WTC11 (cell line): ENCODE measurements around the gene PTPN4. TPM values are rescaled to one million over a fixed set of nuclear protein-coding genes. Genes with fewer than 3 reads are reported as not detected.

Source experiments
- ATAC-seq: fragments of 200-7000 bp; cut with Tn5 transposase; 2 replicates; pipeline ENCODE4 v1.10.0; 2021; ENCODE audit warnings: mild to moderate bottlenecking, moderate library complexity
- CTCF ChIA-PET: fragments of 300-600 bp; sonication (Branson Sonifier 250); formaldehyde crosslinking; loops from one replicate; lab custom pipeline; 2021; ENCODE audit warnings: antibody characterized with exemption; lab: Charles Lee
- POLR2A ChIA-PET: fragments of 350-600 bp; sonication (Branson Sonifier 250); formaldehyde crosslinking; loops from one replicate; lab custom pipeline; 2021; ENCODE audit warnings: antibody characterized with exemption; lab: Charles Lee
- DNase-seq: peaks from one replicate; pipeline ENCODE4 v3.0.0; 2021; ENCODE audit warnings: low spot score
- H3K27ac Mint-ChIP-seq: 2 replicates; pipeline ENCODE4 v1.8.0; 2021; ENCODE audit warnings: mixed read lengths
- H3K27me3 Mint-ChIP-seq: 2 replicates; pipeline ENCODE4 v1.8.0; 2021; ENCODE audit warnings: low read depth, mild to moderate bottlenecking, moderate library complexity, mixed read lengths
- H3K36me3 Mint-ChIP-seq: 2 replicates; pipeline ENCODE4 v1.8.0; 2021; ENCODE audit warnings: mixed read lengths
- H3K4me1 Mint-ChIP-seq: 2 replicates; pipeline ENCODE4 v1.8.0; 2022; ENCODE audit warnings: mixed read lengths
- H3K4me3 Mint-ChIP-seq: 2 replicates; pipeline ENCODE4 v1.8.0; 2021; ENCODE audit warnings: mild to moderate bottlenecking, moderate library complexity, mixed read lengths
- H3K9me3 Mint-ChIP-seq: 2 replicates; pipeline ENCODE4 v1.8.0; 2021; ENCODE audit warnings: mixed read lengths
- CREM ChIP-seq: sonication (generic); formaldehyde crosslinking; IDR thresholded peaks from 2 replicates; pipeline ENCODE4 v1.8.1; 2022; ENCODE audit warnings: mild to moderate bottlenecking, missing genetic modification reagents, moderate library complexity
- ESRRA ChIP-seq: sonication (generic); formaldehyde crosslinking; IDR thresholded peaks from 2 replicates; pipeline ENCODE4 v1.8.1; 2022; ENCODE audit warnings: mild to moderate bottlenecking, missing genetic modification reagents, borderline replicate concordance
- GTF2I ChIP-seq: fragments of 250-450 bp; sonication (Bioruptor Pico); conservative IDR thresholded peaks from 2 replicates; pipeline ENCODE4 v1.4.0; 2021; ENCODE audit warnings: mild to moderate bottlenecking
- KAT7 ChIP-seq: sonication (generic); formaldehyde crosslinking; IDR thresholded peaks from 2 replicates; pipeline ENCODE4 v1.8.1; 2023; ENCODE audit warnings: missing genetic modification reagents, mild to moderate bottlenecking, borderline replicate concordance
- MYBL2 ChIP-seq: sonication (generic); formaldehyde crosslinking; IDR thresholded peaks from 2 replicates; pipeline ENCODE4 v1.8.1; 2023; ENCODE audit warnings: mild to moderate bottlenecking, moderate library complexity, missing genetic modification reagents
- SMAD4 ChIP-seq: sonication (generic); formaldehyde crosslinking; IDR thresholded peaks from 2 replicates; pipeline ENCODE4 v1.8.0; 2022; ENCODE audit warnings: mild to moderate bottlenecking, missing genetic modification reagents
- SOX15 ChIP-seq: fragments of 250-450 bp; sonication (Bioruptor Pico); IDR thresholded peaks from 2 replicates; pipeline ENCODE4 v1.9.0; 2021; ENCODE audit warnings: mild to moderate bottlenecking
- SP1 ChIP-seq: sonication (generic); formaldehyde crosslinking; conservative IDR thresholded peaks from 2 replicates; pipeline ENCODE4 v1.8.1; 2022; ENCODE audit warnings: missing genetic modification reagents
- total RNA-seq: library from RNA; stranded (reverse); gene quantifications from 3 replicates; pipeline ENCODE4 v1.2.3, GENCODE V29; 2021
- TF ChIP-seq, protein P1 (sequence below): sonication (generic); formaldehyde crosslinking; IDR thresholded peaks from 2 replicates; pipeline ENCODE4 v1.8.1; 2022; ENCODE audit warnings: missing genetic modification reagents, borderline replicate concordance
- TF ChIP-seq, protein P2 (sequence below): sonication (generic); formaldehyde crosslinking; IDR thresholded peaks from 2 replicates; pipeline ENCODE4 v1.8.1; 2023; ENCODE audit warnings: mild to moderate bottlenecking, moderate library complexity, missing genetic modification reagents
- TF ChIP-seq, protein P3 (sequence below): sonication (generic); formaldehyde crosslinking; IDR thresholded peaks from 2 replicates; pipeline ENCODE4 v1.8.1; 2023; ENCODE audit warnings: mild to moderate bottlenecking, missing genetic modification reagents, moderate library complexity
- TF ChIP-seq, protein P4 (sequence below): sonication (generic); formaldehyde crosslinking; IDR thresholded peaks from 2 replicates; pipeline ENCODE4 v1.8.1; 2023; ENCODE audit warnings: mild to moderate bottlenecking, missing genetic modification reagents, moderate library complexity
- TF ChIP-seq, protein P5 (sequence below): fragments of 250-450 bp; sonication (Bioruptor Pico); IDR thresholded peaks from 2 replicates; pipeline ENCODE4 v1.9.0; 2021; ENCODE audit warnings: mild to moderate bottlenecking
- TF ChIP-seq, protein P6 (sequence below): sonication (generic); formaldehyde crosslinking; IDR thresholded peaks from 2 replicates; pipeline ENCODE4 v1.8.0; 2022; ENCODE audit warnings: missing genetic modification reagents
- TF ChIP-seq, protein P7 (sequence below): sonication (generic); formaldehyde crosslinking; IDR thresholded peaks from 2 replicates; pipeline ENCODE4 v1.8.1; 2022; ENCODE audit warnings: mild to moderate bottlenecking, moderate library complexity, missing genetic modification reagents
- TF ChIP-seq, protein P8 (sequence below): sonication (generic); formaldehyde crosslinking; IDR thresholded peaks from 2 replicates; pipeline ENCODE4 v1.8.1; 2023; ENCODE audit warnings: mild to moderate bottlenecking, missing genetic modification reagents
- TF ChIP-seq, protein P9 (sequence below): sonication (generic); formaldehyde crosslinking; conservative IDR thresholded peaks from 2 replicates; pipeline ENCODE4 v1.8.1; 2023; ENCODE audit warnings: mild to moderate bottlenecking, low read depth, missing genetic modification reagents, moderate library complexity

Gene PTPN4
- total RNA-seq, 1 experiment from 2014 or later = 85.8 TPM

DNA sequence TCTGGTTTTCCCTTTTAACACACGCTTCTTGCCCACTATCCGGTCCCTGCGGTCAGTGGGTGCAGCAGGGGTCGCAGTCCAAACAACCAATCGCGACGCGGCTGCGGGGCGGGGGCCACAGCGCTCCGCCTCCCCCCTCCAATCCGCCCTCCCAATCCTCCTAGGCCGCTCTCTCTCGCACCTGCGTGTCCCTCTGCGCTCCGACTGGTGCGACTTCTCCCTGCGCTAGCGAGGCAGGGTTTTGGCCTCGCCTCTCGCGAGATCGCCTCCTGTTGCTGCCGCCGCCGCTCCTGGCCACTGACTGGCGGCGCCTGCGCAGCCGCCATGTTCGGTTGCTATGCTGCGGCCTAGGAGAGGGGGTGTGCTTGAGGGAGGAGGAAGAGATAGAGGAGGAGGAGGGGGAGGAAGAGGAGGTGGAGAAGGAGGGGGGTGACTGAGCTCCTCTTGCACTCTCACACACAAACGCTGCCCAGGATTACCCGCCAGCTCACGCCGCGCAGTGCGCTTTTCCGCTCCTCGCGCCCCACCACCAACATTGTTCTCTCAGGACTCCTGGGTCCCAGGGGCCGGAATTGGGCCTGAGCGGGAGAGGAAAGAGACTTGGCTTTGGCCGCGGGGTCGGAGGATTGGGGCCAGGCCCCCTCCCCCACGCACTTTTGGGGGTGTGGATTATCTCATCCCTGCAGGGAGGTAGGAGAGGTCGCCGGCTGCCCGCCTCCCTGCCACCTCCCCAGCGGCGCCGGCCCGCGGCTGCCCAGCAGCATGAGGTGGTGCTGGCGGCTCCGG is at the start of gene PTPN4 (continued):
- TF ChIP-seq, protein P1, sequence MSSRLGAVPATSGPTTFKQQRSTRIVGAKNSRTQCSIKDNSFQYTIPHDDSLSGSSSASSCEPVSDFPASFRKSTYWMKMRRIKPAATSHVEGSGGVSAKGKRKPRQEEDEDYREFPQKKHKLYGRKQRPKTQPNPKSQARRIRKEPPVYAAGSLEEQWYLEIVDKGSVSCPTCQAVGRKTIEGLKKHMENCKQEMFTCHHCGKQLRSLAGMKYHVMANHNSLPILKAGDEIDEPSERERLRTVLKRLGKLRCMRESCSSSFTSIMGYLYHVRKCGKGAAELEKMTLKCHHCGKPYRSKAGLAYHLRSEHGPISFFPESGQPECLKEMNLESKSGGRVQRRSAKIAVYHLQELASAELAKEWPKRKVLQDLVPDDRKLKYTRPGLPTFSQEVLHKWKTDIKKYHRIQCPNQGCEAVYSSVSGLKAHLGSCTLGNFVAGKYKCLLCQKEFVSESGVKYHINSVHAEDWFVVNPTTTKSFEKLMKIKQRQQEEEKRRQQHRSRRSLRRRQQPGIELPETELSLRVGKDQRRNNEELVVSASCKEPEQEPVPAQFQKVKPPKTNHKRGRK (CRISPR knock-in tag) = no peak
- TF ChIP-seq, protein P2, sequence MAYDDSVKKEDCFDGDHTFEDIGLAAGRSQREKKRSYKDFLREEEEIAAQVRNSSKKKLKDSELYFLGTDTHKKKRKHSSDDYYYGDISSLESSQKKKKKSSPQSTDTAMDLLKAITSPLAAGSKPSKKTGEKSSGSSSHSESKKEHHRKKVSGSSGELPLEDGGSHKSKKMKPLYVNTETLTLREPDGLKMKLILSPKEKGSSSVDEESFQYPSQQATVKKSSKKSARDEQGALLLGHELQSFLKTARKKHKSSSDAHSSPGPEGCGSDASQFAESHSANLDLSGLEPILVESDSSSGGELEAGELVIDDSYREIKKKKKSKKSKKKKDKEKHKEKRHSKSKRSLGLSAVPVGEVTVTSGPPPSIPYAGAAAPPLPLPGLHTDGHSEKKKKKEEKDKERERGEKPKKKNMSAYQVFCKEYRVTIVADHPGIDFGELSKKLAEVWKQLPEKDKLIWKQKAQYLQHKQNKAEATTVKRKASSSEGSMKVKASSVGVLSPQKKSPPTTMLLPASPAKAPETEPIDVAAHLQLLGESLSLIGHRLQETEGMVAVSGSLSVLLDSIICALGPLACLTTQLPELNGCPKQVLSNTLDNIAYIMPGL (CRISPR knock-in tag) = peak; percentile 85
- TF ChIP-seq, protein P3, sequence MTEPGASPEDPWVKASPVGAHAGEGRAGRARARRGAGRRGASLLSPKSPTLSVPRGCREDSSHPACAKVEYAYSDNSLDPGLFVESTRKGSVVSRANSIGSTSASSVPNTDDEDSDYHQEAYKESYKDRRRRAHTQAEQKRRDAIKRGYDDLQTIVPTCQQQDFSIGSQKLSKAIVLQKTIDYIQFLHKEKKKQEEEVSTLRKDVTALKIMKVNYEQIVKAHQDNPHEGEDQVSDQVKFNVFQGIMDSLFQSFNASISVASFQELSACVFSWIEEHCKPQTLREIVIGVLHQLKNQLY (CRISPR knock-in tag) = no peak
- TF ChIP-seq, all 79 proteins: peak for 23

DNA sequence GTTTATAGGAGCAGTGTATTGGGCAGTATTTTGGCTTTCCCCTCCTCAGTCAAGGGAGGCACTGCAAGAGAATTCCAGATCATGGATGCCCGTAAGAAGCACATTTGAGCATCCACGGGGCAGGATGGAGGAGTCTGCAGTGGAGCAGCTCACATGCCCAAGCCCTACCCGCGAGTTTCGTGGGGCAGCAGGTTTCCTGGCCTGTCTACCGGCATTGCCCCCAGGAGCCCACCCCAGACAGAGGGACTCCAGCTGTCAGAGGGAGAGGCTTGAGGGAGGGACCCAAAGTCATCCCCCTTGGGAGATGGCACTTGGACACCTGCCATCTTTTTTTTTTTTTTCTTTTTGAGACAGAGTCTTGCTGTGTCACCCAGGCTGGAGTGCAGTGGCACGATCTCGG is 49.4 kb upstream of the PTPN4 start:
- Mint-ChIP-seq H3K4me1 (no peaks in the 10 kb centered on the region), H3K4me3 (no peak overlapping the region), H3K36me3 (peaks cover under 1% of the 10 kb centered on the region; the same call in 1 of the 2 replicates), H3K27me3 (no peaks in the 10 kb centered on the region), H3K27ac (no peak overlapping the region), H3K9me3 (peaks cover under 1% of the 10 kb centered on the region)
- CTCF ChIA-PET = no interaction called here
- POLR2A ChIA-PET = no interaction called here
- DNase-seq = no peak
- no peak for ATAC-seq
- TF ChIP-seq GTF2I (CRISPR knock-in tag) = no peak
- TF ChIP-seq, protein P4, sequence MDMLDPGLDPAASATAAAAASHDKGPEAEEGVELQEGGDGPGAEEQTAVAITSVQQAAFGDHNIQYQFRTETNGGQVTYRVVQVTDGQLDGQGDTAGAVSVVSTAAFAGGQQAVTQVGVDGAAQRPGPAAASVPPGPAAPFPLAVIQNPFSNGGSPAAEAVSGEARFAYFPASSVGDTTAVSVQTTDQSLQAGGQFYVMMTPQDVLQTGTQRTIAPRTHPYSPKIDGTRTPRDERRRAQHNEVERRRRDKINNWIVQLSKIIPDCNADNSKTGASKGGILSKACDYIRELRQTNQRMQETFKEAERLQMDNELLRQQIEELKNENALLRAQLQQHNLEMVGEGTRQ (CRISPR knock-in tag) = no peak
- TF ChIP-seq, protein P5, sequence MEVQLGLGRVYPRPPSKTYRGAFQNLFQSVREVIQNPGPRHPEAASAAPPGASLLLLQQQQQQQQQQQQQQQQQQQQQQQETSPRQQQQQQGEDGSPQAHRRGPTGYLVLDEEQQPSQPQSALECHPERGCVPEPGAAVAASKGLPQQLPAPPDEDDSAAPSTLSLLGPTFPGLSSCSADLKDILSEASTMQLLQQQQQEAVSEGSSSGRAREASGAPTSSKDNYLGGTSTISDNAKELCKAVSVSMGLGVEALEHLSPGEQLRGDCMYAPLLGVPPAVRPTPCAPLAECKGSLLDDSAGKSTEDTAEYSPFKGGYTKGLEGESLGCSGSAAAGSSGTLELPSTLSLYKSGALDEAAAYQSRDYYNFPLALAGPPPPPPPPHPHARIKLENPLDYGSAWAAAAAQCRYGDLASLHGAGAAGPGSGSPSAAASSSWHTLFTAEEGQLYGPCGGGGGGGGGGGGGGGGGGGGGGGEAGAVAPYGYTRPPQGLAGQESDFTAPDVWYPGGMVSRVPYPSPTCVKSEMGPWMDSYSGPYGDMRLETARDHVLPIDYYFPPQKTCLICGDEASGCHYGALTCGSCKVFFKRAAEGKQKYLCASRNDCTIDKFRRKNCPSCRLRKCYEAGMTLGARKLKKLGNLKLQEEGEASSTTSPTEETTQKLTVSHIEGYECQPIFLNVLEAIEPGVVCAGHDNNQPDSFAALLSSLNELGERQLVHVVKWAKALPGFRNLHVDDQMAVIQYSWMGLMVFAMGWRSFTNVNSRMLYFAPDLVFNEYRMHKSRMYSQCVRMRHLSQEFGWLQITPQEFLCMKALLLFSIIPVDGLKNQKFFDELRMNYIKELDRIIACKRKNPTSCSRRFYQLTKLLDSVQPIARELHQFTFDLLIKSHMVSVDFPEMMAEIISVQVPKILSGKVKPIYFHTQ = no peak
- TF ChIP-seq, protein P6, sequence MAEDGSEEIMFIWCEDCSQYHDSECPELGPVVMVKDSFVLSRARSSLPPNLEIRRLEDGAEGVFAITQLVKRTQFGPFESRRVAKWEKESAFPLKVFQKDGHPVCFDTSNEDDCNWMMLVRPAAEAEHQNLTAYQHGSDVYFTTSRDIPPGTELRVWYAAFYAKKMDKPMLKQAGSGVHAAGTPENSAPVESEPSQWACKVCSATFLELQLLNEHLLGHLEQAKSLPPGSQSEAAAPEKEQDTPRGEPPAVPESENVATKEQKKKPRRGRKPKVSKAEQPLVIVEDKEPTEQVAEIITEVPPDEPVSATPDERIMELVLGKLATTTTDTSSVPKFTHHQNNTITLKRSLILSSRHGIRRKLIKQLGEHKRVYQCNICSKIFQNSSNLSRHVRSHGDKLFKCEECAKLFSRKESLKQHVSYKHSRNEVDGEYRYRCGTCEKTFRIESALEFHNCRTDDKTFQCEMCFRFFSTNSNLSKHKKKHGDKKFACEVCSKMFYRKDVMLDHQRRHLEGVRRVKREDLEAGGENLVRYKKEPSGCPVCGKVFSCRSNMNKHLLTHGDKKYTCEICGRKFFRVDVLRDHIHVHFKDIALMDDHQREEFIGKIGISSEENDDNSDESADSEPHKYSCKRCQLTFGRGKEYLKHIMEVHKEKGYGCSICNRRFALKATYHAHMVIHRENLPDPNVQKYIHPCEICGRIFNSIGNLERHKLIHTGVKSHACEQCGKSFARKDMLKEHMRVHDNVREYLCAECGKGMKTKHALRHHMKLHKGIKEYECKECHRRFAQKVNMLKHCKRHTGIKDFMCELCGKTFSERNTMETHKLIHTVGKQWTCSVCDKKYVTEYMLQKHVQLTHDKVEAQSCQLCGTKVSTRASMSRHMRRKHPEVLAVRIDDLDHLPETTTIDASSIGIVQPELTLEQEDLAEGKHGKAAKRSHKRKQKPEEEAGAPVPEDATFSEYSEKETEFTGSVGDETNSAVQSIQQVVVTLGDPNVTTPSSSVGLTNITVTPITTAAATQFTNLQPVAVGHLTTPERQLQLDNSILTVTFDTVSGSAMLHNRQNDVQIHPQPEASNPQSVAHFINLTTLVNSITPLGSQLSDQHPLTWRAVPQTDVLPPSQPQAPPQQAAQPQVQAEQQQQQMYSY (CRISPR knock-in tag) = no peak
- TF ChIP-seq SOX15 (CRISPR knock-in tag) = no peak
- no peak for TF ChIP-seq SP1 (CRISPR knock-in tag)
- TF ChIP-seq, protein P7, sequence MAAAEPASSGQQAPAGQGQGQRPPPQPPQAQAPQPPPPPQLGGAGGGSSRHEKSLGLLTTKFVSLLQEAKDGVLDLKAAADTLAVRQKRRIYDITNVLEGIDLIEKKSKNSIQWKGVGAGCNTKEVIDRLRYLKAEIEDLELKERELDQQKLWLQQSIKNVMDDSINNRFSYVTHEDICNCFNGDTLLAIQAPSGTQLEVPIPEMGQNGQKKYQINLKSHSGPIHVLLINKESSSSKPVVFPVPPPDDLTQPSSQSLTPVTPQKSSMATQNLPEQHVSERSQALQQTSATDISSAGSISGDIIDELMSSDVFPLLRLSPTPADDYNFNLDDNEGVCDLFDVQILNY (CRISPR knock-in tag) = no peak
- no peak for TF ChIP-seq CREM (CRISPR knock-in tag)
- no peak for TF ChIP-seq ESRRA (CRISPR knock-in tag)
- TF ChIP-seq KAT7 (CRISPR knock-in tag) = no peak
- no peak for TF ChIP-seq SMAD4
- no peak for TF ChIP-seq MYBL2 (CRISPR knock-in tag)
- TF ChIP-seq, protein P8, sequence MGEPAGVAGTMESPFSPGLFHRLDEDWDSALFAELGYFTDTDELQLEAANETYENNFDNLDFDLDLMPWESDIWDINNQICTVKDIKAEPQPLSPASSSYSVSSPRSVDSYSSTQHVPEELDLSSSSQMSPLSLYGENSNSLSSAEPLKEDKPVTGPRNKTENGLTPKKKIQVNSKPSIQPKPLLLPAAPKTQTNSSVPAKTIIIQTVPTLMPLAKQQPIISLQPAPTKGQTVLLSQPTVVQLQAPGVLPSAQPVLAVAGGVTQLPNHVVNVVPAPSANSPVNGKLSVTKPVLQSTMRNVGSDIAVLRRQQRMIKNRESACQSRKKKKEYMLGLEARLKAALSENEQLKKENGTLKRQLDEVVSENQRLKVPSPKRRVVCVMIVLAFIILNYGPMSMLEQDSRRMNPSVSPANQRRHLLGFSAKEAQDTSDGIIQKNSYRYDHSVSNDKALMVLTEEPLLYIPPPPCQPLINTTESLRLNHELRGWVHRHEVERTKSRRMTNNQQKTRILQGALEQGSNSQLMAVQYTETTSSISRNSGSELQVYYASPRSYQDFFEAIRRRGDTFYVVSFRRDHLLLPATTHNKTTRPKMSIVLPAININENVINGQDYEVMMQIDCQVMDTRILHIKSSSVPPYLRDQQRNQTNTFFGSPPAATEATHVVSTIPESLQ (CRISPR knock-in tag) = no peak
- TF ChIP-seq, protein P9, sequence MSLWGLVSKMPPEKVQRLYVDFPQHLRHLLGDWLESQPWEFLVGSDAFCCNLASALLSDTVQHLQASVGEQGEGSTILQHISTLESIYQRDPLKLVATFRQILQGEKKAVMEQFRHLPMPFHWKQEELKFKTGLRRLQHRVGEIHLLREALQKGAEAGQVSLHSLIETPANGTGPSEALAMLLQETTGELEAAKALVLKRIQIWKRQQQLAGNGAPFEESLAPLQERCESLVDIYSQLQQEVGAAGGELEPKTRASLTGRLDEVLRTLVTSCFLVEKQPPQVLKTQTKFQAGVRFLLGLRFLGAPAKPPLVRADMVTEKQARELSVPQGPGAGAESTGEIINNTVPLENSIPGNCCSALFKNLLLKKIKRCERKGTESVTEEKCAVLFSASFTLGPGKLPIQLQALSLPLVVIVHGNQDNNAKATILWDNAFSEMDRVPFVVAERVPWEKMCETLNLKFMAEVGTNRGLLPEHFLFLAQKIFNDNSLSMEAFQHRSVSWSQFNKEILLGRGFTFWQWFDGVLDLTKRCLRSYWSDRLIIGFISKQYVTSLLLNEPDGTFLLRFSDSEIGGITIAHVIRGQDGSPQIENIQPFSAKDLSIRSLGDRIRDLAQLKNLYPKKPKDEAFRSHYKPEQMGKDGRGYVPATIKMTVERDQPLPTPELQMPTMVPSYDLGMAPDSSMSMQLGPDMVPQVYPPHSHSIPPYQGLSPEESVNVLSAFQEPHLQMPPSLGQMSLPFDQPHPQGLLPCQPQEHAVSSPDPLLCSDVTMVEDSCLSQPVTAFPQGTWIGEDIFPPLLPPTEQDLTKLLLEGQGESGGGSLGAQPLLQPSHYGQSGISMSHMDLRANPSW (CRISPR knock-in tag) = no peak
